Keratinocyte (primary cell): Measurements from ENCODE around the gene CDIPT. TPM values are rescaled to one million over a fixed set of nuclear protein-coding genes. Genes with fewer than 3 reads are reported as not detected.

Experiments used
- DNase-seq: peaks from one replicate; pipeline ENCODE4 v3.0.0-alpha.2; 2011; ENCODE audit warnings: low read depth, missing footprints, low spot score
- FAIRE-seq: peaks from 2 replicates; lab custom pipeline; 2011; peaks lifted over from hg19 to GRCh38; lab: Jason Lieb, UNC
- H2AFZ ChIP-seq: 2 replicates; pipeline ENCODE4 v1.6.0; 2012; ENCODE audit warnings: low read length, control low read depth, inconsistent platforms; ENCODE audit not compliant: control insufficient read depth
- H3K27ac ChIP-seq: 2 replicates; pipeline ENCODE4 v1.5.1; 2011; ENCODE audit warnings: low read length; ENCODE audit not compliant: control insufficient read depth, insufficient read depth
- H3K27me3 ChIP-seq: 3 replicates; pipeline ENCODE4 v1.6.0; 2011; ENCODE audit warnings: low read length; ENCODE audit not compliant: control insufficient read depth, insufficient read depth; ENCODE audit errors: extremely low read depth
- H3K36me3 ChIP-seq, 2 experiments: 2 replicates in 1 of 2; 3 replicates in 1 of 2; pipeline ENCODE4 v1.5.1; 2011; ENCODE audit warnings: low read length in 2 of 2, mild to moderate bottlenecking in 1 of 2; ENCODE audit not compliant: control insufficient read depth in 2 of 2, insufficient read depth in 2 of 2; ENCODE audit errors: extremely low read depth in 1 of 2
- H3K4me1 ChIP-seq: 3 replicates; pipeline ENCODE4 v1.5.1; 2011; ENCODE audit warnings: low read length; ENCODE audit not compliant: control insufficient read depth, insufficient read depth; ENCODE audit errors: extremely low read depth
- H3K4me2 ChIP-seq: 3 replicates; pipeline ENCODE4 v1.6.0; 2011; ENCODE audit warnings: low read depth, low read length; ENCODE audit not compliant: control insufficient read depth, insufficient read depth; ENCODE audit errors: extremely low read depth
- H3K4me3 ChIP-seq, 3 experiments: fragments of 200-600 bp in 1 of 3; sonication (generic) in 1 of 3; 2 replicates in 2 of 3; 3 replicates in 1 of 3; pipeline ENCODE4 v1.5.1; 2011 to 2016; ENCODE audit warnings: low read length in 3 of 3, mild to moderate bottlenecking in 3 of 3, control low read depth in 2 of 3, inconsistent platforms in 1 of 3, low read depth in 1 of 3, mixed read lengths in 1 of 3, mixed run types in 1 of 3, moderate library complexity in 1 of 3; ENCODE audit not compliant: control insufficient read depth in 2 of 3, insufficient read depth in 2 of 3; ENCODE audit errors: extremely low read depth in 1 of 3
- H3K79me2 ChIP-seq: 2 replicates; pipeline ENCODE4 v1.6.0; 2012; ENCODE audit warnings: low read length; ENCODE audit not compliant: control insufficient read depth, insufficient read depth
- H3K9ac ChIP-seq: 3 replicates; pipeline ENCODE4 v1.6.0; 2011; ENCODE audit warnings: low read length; ENCODE audit not compliant: control insufficient read depth, insufficient read depth; ENCODE audit errors: extremely low read depth
- H3K9me1 ChIP-seq: 3 replicates; pipeline ENCODE4 v1.6.0; 2011; ENCODE audit warnings: low read length; ENCODE audit not compliant: control insufficient read depth, insufficient read depth; ENCODE audit errors: extremely low read depth
- H3K9me3 ChIP-seq: 2 replicates; pipeline ENCODE4 v1.5.1; 2012; ENCODE audit warnings: low read depth, low read length; ENCODE audit not compliant: control insufficient read depth
- H4K20me1 ChIP-seq: 3 replicates; pipeline ENCODE4 v1.6.0; 2011; ENCODE audit warnings: low read length; ENCODE audit not compliant: control insufficient read depth, insufficient read depth; ENCODE audit errors: extremely low read depth
- EZH2 ChIP-seq: IDR thresholded peaks from one replicate; pipeline ENCODE4 v1.6.1; 2012; ENCODE audit warnings: inconsistent platforms, mild to moderate bottlenecking, low read length, moderate library complexity
- dilution Hi-C: fragments of 300-500 bp; cut with MboI; formaldehyde crosslinking; loops from one replicate; pipeline ENCODE4 v1.7.0; 2020; ENCODE audit warnings: low sequenced_read_pairs; ENCODE audit not compliant: extremely low pct_ligation_motif_present
- polyA plus RNA-seq, 5 experiments: library from polyadenylated mRNA; depleted of rRNA in 3 of 5; stranded (reverse) in 3 of 5; stranded (forward) in 1 of 5; unstranded in 1 of 5; fragments of >200 nt; gene quantifications; 1 replicate in 1 of 5; 2 replicates in 3 of 5; 3 replicates in 1 of 5; pipeline versions ENCODE4 v1.2.1 to v1.2.3, GENCODE V29; 2011 to 2012; ENCODE audit warnings: missing spikeins in 2 of 5, low read depth in 1 of 5, low replicate concordance in 1 of 5
- TF ChIP-seq, protein P1 (sequence below), 3 experiments: IDR thresholded peaks in 1 of 3; conservative IDR thresholded peaks in 1 of 3; optimal IDR thresholded peaks in 1 of 3; 2 replicates in 2 of 3; 3 replicates in 1 of 3; pipeline versions ENCODE3 to v1.5.1; 2011; ENCODE audit warnings: low read length in 3 of 3, mild to moderate bottlenecking in 3 of 3, moderate library complexity in 2 of 3, control low read depth in 1 of 3, inconsistent platforms in 1 of 3; ENCODE audit not compliant: insufficient read depth in 2 of 3; ENCODE audit errors: extremely low read depth in 1 of 3

Gene CDIPT
- polyA plus RNA-seq, 1 donor (not counting 4 experiments of a cell fraction or from before 2014, with no cell fraction given): 49.5 TPM

DNA sequence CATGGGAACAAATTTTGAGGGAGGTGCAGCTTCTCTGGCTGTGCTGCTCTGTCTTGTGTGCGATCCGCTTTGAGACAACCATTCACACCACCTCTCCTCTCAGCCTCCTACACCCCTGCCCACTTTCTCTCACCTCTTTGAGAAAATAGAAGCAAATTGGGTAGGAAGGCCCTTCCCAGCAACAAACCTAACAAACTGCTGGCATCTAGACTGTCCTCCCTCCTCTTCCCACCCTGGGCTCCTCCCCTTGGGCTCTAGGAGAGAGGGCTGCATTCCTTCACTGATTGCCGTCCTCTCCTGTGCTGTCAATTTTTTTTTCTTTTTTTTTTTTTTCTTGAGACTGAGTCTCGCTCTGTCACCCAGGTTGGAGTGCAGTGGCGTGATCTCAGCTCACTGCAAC, 13.5 kb downstream of the CDIPT start:
- H3K36me3 ChIP-seq: peaks cover 20 to 27% of the 10 kb centered on the region in 2 experiments
- H3K9me1 ChIP-seq: no peaks in the 10 kb centered on the region
- dilution Hi-C loops: no loop called here
- no peak overlapping the region for H3K27ac ChIP-seq
- H3K9me3 ChIP-seq: no peaks in the 10 kb centered on the region
- no peak overlapping the region for H2AFZ ChIP-seq
- no peaks in the 10 kb centered on the region for H3K27me3 ChIP-seq
- no peak for FAIRE-seq
- no peaks in the 10 kb centered on the region for H4K20me1 ChIP-seq
- H3K4me3 ChIP-seq: no peak overlapping the region
- H3K4me2 ChIP-seq: no peak overlapping the region
- DNase-seq: no peak
- H3K4me1 ChIP-seq: no peaks in the 10 kb centered on the region
- H3K9ac ChIP-seq: no peak overlapping the region
- no peaks in the 10 kb centered on the region for H3K79me2 ChIP-seq
- no peak for TF ChIP-seq EZH2
- TF ChIP-seq, protein P1, sequence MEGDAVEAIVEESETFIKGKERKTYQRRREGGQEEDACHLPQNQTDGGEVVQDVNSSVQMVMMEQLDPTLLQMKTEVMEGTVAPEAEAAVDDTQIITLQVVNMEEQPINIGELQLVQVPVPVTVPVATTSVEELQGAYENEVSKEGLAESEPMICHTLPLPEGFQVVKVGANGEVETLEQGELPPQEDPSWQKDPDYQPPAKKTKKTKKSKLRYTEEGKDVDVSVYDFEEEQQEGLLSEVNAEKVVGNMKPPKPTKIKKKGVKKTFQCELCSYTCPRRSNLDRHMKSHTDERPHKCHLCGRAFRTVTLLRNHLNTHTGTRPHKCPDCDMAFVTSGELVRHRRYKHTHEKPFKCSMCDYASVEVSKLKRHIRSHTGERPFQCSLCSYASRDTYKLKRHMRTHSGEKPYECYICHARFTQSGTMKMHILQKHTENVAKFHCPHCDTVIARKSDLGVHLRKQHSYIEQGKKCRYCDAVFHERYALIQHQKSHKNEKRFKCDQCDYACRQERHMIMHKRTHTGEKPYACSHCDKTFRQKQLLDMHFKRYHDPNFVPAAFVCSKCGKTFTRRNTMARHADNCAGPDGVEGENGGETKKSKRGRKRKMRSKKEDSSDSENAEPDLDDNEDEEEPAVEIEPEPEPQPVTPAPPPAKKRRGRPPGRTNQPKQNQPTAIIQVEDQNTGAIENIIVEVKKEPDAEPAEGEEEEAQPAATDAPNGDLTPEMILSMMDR (optimal IDR thresholded peaks at IDR 0.05 in 1 of 3, IDR thresholded peaks at IDR 0.05 in 1 of 3, conservative IDR thresholded peaks at IDR 0.05 in 1 of 3; ENCODE audit: extremely low read depth in 1 of 3, insufficient read depth in 2 of 3, low read length in 3 of 3): no peak

DNA sequence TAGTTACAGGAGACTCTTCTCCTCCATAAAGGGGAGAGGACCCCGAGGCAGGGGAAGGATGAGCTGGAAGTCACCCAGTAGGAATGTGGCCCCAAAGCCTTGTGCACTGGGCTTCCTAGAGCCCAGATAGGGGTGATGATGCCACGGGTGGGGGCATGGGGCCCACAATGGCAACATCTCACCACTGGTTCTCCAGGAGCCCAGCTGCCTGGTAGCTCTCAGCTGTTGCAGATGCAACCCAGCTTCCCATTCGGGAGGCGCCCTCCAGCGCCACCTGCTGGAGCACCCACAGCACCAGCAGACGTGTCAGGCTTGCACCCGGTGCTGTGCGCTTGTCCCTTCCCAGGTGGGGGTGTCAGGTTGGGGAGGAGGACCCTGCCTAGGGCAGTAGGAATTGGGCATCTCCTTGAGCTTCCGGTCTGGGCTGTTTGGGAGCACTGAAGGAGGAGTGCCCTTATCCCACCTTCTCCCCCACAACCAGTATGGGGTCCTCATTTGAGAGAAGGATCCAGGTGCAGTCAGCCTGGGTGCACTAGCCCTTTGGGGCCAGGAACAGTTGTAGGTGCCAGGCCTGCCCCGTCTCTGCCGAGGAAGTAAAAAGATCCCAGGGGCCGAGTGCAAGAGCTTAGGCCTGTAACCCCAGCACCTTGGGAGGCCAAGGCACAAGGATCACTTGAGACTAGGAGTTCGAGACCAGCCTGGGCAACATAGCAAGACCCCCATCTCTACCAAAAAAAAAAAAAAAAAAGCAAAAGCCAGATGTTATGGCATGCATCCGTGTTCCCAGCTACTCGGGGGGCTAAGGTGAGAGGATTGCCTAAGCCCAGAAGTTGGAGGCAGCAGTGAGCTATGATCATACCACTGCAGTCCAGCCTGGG, 14.4 kb downstream of the CDIPT start:
- Histone ChIP-seq H3K4me3 (no peak overlapping the region), H3K27ac (no peak overlapping the region), H3K9me1 (no peaks in the 10 kb centered on the region), H3K9ac (no peak overlapping the region), H3K36me3 (peaks cover 21 to 30% of the 10 kb centered on the region in 2 experiments), H3K79me2 (no peaks in the 10 kb centered on the region), H3K27me3 (no peaks in the 10 kb centered on the region), H4K20me1 (no peaks in the 10 kb centered on the region), H3K9me3 (no peaks in the 10 kb centered on the region), H3K4me1 (no peaks in the 10 kb centered on the region), H2AFZ (no peak overlapping the region), H3K4me2 (no peak overlapping the region)
- TF ChIP-seq, protein P1 (optimal IDR thresholded peaks at IDR 0.05 in 1 of 3, IDR thresholded peaks at IDR 0.05 in 1 of 3, conservative IDR thresholded peaks at IDR 0.05 in 1 of 3; ENCODE audit: extremely low read depth in 1 of 3, insufficient read depth in 2 of 3, low read length in 3 of 3): peak; percentile 90 to 97 (median 97)
- no peak for TF ChIP-seq EZH2
- dilution Hi-C loops: no loop called here
- FAIRE-seq (peak; percentile 51), DNase-seq (no peak)
